ENCODE measurements around the gene TMEM8B.
A peak's percentile ranks its signal among the peaks of the same experiment; 100 is the strongest.
"Not testable (repeated sequence)": the region's sequence is repeated elsewhere in the genome, so short reads cannot be mapped to it uniquely, and the experiment has no call there.

TMEM8B gene

DNA sequence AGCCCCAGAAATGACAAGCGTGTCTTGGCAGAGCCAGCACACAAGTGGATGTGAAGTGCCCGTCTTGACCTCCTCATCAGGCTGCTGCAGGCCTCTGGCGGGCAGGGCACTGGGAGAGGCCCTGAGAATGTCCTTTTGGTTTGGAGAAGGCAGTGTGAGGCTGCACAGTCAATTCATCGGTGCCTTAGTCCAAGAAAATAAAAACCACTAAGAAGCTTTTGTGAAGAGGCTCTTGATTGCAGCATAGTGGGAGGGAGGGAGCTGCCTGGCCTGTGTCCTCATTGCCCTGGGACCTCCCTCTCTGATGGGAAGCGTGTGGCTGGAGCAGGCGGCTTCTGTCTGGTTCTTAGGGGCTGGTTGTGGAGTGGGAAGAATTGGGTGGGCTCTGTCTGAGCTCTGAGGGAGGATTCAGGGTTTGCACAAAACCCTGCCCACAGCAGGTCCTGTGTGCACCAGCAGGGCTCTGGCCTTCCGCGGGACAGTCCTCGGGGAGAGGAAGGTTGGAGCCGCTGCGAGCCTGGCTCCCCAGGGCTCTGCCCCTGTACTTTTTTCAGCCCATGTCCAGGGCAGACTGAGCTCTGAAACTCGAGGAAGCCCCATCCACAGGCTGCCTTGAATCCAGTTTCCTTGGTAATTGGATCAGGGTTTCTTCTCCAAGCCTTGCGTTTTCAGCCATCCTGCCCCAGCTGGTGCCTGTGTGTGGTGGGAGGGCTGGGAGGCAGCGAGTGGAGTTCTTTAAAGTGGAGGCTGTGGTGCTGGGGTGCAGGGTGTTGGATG, 78.1 kb downstream of the TMEM8B start:
- DNase-seq (ENCODE audit: low read depth) = no peak

DNA sequence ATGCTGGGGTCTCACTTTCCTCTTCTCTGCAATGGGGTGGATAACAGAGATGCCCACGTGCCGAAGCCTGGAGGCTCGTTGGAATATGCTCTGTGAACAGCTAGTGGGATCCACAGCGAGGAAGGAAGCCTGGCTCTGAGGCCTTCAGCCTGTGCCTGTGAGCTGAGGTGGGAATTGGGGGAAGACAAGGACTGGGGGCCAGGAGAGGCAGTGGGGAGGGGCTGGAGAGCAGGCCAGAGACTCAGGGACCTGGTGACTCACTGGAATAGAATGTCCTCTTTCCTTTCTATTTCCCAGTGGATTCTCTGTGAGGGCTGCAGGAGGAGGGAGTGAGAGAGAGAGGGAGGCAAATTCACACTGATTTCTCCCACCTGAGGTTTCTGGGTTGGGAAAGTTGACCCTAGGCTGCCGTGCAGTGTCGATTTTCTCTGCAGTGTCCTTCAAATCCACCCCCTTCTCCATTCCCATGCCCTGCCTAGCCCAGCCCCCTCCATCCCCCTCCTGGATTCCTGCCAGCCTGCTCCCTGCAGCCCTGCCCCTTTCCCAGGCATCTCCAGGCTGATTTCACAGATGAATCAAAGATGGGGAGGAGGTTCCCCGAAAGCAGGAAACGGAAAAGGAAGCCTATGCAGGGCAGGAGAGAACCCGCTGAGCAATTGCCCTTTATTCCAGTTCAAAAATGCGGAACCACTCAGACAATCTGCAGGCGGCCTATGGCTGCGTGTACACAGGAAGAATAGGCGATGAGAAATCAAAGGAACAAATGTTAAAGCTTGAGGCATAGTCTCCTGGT, 78.9 kb downstream of the TMEM8B start:
- DNase-seq (ENCODE audit: low read depth) = no peak

DNA sequence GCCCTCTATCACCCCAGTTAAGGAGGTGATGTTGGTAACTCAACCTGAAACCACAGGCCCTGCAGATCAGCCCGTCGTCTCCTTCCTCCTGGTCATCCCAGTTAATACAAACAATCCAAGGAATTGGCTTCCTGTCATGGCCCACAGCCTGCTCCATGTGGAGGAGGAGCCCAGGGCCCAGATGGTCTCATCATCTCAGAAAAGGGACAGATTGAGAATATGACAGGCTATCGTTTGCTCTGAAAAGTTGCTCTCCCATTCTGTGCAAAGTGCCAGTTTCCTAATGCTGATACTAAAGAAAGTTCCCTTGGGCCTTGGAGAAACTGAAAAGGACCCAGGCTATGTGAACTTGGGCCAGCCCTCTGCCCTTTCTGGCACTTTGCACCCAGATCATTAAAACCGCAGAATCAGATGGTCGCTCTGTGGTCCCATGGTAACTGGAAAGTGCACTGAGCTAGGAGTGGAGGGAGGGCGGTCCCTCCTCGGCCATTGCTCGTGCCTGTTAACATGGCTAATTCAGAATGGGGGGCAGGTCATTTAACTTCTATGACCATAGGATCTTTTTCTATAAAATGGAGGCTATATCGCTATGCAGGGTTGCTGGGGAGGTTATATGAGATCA, 79.6 kb downstream of the TMEM8B start:
- DNase-seq (ENCODE audit: low read depth) = no peak

DNA sequence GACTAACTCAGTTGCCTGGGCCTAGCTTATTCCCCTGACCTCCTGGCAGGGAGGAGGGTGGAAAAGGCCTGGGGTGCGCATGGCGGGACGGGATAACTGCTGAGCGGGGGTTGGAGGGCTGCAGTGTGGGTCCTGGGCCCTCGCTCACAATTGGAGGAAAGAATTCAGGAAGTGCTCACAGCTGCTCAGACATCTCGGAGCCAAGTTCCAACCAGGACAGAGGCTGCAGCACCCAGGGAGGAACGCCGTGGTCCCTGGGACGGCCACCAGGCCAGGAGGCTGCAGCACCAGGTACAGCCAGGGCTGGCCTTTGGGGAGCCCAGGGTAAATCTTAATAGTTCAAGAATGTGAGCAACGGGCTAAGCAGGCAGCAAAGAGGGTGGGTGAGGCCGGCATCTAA, 80.2 kb downstream of the TMEM8B start, which contains the start of gene SPAAR:
SPAAR (plus strand) TSS at position 217 of the 400 bp plus-strand sequence. CDS start 974 bp downstream, outside the sequence.
- DNase-seq (ENCODE audit: low read depth) = no peak

DNA sequence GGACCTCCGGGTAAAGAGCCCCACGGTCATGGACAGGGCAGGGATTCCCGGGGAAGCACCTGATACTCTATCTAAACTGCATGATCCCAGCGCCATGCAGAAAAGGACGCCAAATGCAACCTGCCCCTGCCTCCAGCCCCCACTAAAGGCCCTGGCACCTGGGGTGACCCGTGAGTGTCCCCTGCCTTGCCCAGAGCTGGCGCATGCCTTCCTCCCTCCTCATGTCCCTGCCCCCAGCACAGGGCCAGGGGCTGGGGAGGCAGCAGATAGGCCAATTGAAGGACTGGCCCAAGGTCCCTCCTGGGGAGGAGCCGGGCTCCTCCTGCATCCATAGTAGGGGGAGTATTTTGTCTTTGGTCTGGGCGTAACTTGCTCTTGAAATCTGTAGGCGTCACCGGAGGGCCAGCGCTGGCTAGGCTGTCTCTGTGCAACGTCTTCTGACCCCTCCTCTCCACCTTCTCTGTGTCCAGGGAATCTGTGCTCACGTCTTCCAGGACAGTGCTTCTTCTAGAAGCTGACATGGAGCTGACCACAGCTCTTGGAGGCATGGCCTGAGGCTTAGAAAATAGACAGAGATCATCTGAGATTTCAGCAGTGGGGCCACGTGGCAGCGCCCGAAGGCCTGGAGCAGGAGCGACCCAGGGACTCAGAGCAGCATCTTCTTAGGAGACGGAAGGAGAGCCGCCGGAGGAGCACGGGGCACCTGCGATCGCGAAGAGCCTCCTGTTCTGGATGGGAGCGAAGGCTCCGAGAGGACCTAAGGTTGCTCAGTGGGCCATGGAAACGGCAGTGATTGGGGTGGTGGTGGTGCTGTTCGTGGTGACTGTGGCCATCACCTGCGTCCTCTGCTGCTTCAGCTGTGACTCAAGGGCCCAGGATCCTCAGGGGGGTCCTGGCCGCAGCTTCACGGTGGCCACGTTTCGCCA, 80.9 kb downstream of the TMEM8B start:
- DNase-seq (ENCODE audit: low read depth) = no peak

DNA sequence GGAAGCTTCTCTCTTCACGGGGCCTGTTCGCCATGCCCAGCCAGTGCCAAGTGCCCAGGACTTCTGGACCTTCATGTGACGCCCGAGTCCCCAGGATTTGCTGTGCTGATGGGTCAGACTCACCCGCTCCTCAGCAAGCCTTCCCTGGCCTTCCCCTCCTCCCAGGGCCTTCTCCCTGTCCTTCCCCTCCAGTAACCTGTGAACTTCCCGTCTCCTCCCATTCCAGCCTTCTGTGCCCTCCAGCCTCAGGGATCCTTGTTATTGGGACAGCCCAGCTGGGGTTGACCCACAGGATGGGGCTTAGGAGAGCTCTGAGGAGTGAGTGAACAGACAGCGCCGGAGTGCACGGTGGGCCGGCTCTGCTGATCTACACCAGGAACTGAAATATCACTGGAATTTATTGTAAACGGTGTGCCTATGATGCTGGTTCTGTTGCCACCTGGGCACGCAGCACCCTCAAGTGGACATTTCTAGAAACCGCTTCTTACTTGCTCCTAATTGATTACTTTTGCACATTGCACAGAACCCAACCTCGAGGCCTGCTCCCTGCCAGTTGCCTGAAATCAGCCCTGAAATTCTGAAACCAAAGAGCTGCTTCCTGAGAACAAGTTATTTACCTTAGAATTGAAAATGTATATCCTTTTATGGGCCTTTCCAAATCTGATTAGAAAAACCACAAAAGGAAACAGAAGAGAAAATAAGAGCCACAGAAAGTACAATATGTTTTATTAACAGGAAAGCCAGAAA, 81.8 kb downstream of the TMEM8B start:
- peak; percentile 16 for DNase-seq (ENCODE audit: low read depth)

DNA sequence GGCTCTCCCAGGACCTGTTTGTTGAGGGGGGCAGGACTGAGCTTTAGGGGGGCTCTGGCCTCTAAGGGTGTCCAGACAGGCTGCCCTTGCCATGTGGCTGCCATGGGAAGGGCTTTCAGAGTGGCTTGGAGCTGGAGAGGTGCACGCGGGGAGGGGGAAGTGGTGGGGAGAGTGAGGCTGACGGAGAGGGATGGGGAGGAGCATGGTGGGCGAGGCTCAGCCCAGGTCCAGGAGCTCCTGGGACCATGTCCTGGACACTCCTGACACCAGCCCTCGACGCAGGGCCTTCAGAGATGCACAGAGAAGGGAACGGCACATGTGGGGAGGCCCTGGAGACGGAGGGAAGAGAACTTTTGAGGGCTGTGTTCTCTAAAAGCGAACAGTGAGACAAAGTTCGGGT, 82.7 kb downstream of the TMEM8B start:
- DNase-seq (ENCODE audit: low read depth) = no peak

DNA sequence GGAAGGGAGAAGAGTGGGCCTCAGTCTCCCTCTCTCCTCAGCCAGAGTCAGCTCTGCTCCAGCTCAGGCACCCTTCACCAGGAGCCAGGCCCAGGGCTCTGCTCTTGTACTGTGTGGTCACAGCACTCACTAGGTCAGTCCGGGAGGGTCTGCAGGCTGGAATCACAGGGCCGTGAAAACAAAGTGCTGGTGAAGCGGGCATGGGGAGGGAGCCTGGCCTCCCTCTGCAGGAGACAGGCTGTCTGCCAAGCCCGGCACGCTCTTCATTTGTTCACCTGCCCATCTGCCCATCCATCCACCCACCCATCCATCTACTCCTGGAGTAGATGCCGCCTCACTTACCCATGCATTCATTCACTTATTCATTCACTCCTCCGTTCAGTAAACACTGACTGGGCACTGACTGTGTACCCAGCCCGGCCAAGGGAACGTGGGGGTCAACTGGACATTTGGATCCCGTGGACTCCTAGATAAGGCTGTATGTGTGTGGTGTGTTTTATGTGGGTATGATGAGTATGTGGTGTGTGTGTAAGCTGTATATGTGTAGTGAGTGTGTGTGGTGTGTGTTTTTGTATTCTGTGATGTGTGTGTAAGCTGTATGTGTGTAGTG, 83.9 kb downstream of the TMEM8B start:
- DNase-seq (ENCODE audit: low read depth) = no peak

DNA sequence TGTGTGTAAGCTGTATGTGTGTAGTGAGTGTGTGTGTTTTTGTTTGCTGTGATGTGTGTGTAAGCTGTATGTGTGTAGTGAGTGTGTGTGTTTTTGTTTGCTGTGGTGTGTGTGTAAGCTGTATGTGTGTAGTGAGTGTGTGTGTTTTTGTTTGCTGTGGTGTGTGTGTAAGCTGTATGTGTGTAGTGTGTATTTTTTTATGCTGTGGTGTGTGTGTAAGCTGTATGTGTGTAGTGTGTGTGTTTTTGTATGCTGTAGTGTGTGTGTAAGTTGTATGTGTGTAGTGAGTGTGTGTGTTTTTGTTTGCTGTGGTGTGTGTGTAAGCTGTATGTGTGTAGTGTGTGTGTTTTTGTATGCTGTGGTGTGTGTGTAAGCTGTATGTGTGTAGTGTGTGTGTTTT, 84.4 kb downstream of the TMEM8B start:
- not testable (repeated sequence) for DNase-seq (ENCODE audit: low read depth)

DNA sequence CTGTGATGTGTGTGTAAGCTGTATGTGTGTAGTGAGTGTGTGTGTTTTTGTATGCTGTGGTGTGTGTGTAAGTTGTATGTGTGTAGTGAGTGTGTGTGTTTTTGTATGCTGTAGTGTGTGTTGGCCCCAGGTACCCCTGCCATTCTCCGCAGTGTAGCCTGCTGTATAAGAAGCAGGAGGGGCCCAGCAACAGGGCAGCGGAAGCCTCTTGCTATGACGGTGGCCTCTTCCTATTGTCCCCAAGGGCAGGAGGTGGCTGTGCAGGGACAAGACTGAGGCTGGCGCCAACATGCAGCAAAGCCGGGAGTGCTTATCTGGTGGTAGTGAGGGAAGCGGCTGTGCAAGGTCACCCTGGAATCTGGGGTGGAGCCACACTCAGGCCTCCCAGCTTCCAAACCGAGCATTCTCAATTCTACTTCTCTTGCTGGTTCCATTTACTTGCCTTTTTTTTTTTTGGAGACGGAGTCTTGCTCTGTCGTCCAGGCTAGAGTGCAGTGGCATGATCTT, 85.3 kb downstream of the TMEM8B start:
- no peak for DNase-seq (ENCODE audit: low read depth)

Data from stimulated activated CD4-positive, alpha-beta T cell treated with anti-CD3 and anti-CD28 coated beads, Interleukin-2, amount 100 ng/mL, for 4 hours (primary cell).